Epithelial cell of proximal tubule (primary cell): ENCODE data around the gene MYO1F. TPM values are rescaled to one million over a fixed set of nuclear protein-coding genes. Genes with fewer than 3 reads are reported as not detected.

Source experiments
- DNase-seq: peaks from one replicate; pipeline ENCODE4 v3.0.0-alpha.2; 2011; ENCODE audit warnings: low read depth
- H3K4me3 ChIP-seq: 2 replicates; pipeline ENCODE4 v1.5.1; 2011; ENCODE audit warnings: low read depth, mild to moderate bottlenecking, low read length
- CTCF ChIP-seq: conservative IDR thresholded peaks from 2 replicates; pipeline ENCODE4 v1.5.1; 2012; ENCODE audit warnings: low read depth, mild to moderate bottlenecking, low read length
- total RNA-seq: library from RNA; depleted of rRNA; stranded (reverse); fragments of >200 nt; gene quantifications from 2 replicates; pipeline ENCODE4 v1.2.3, GENCODE V29; 2015

Gene MYO1F
- total RNA-seq, 1 donor from 2014 or later, result 0.06 TPM

GRCh38 chr19:8501981-8502380 is 75.3 kb downstream of the MYO1F start:
- no peak for TF ChIP-seq CTCF
- no peak for DNase-seq
- H3K4me3 ChIP-seq, result no peak overlapping the region

GRCh38 chr19:8501516-8501915 is 75.7 kb downstream of the MYO1F start:
- DNase-seq, result no peak
- no peak overlapping the region for H3K4me3 ChIP-seq
- TF ChIP-seq CTCF, result no peak

GRCh38 chr19:8500158-8500557 is 77.1 kb downstream of the MYO1F start:
- no peak overlapping the region for H3K4me3 ChIP-seq
- no peak for TF ChIP-seq CTCF
- DNase-seq, result no peak

GRCh38 chr19:8499048-8499833 is 78.0 kb downstream of the MYO1F start:
- no peak for DNase-seq
- no peak overlapping the region for H3K4me3 ChIP-seq
- no peak for TF ChIP-seq CTCF

GRCh38 chr19:8498295-8498694 is 78.9 kb downstream of the MYO1F start:
- no peak for DNase-seq

GRCh38 chr19:8494158-8494557 is 83.1 kb downstream of the MYO1F start:
- no peak for DNase-seq
- TF ChIP-seq CTCF, result no peak
- H3K4me3 ChIP-seq, result no peak overlapping the region

More at GRCh38 chr19:8498295-8498694, 78.9 kb downstream of the MYO1F start:
- H3K4me3 ChIP-seq, result no peak overlapping the region
- no peak for TF ChIP-seq CTCF

- no peak overlapping the region for H3K4me3 ChIP-seq
- TF ChIP-seq CTCF, result no peak
- DNase-seq, result no peak
Measured at GRCh38 chr19:8491574-8491973, 85.7 kb downstream of the MYO1F start.
